NCI-H2171 treated with DMSO at 0.1 percent for 48 hours (cell line): ENCODE results near the gene KLHL17.
"Not testable (repeated sequence)": the region's sequence is repeated elsewhere in the genome, so short reads cannot be mapped to it uniquely, and the experiment has no call there.

Experiments used
- DNase-seq: peaks from one replicate; lab custom pipeline; 2025; lab: John Stamatoyannopoulos, UW

KLHL17 gene

GRCh38 chr1:982765-983436 lies 22.5 kb downstream of the KLHL17 start:
- DNase-seq: no peak

GRCh38 chr1:983798-984475 lies 23.6 kb downstream of the KLHL17 start:
- no peak for DNase-seq

GRCh38 chr1:984476-984814 lies 24.1 kb downstream of the KLHL17 start:
- no peak for DNase-seq

- DNase-seq: no peak
Observed at GRCh38 chr1:985126-985525, 24.7 kb downstream of the KLHL17 start.

GRCh38 chr1:988061-988460 lies 27.7 kb downstream of the KLHL17 start:
- not testable (repeated sequence) for DNase-seq

DNA sequence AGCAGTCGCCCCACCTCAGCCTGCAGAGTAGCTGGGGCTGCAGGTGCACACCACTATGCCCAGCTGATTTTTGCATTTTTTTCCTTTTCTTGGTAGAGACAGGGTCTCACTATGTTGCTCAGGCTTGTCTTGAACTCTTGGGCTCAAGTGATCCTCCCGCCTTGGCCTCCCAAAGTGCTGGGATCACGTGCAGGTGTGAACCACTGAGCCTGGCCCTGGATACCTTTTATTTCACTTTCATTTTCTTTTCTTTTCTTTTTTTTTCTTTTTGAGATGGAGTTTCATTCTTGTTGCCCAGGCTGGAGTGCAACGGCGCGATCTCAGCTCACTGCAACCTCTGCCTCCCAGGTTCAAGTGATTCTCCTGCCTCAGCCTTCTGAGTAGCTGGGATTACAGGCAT lies 30.9 kb downstream of the KLHL17 start:
- not testable (repeated sequence) for DNase-seq

DNA sequence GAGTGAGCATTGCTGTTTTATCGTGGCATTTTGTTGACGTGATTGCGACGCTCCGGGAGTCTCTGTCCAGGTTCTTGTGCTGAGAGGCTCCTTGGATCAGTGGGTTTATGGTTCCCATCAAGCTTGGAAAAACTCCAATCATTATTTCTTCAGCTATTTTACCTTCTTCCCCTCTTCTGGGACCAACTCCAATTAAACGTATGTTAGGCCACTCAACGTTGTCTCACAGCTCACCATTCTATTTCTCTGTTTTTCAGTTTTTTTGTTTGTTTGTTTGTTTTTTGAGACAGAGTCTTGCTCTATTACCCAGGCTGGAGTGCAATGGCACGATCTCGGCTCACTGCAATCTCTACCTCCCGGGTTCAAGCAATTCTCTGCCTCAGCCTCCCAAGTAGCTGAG lies 31.5 kb downstream of the KLHL17 start:
- DNase-seq: no peak

GRCh38 chr1:992362-992761 lies 32.0 kb downstream of the KLHL17 start:
- DNase-seq: no peak

- no peak for DNase-seq
Observed at GRCh38 chr1:993379-993995, 33.1 kb downstream of the KLHL17 start.

GRCh38 chr1:994546-994945 lies 34.2 kb downstream of the KLHL17 start:
- not testable (repeated sequence) for DNase-seq

DNA sequence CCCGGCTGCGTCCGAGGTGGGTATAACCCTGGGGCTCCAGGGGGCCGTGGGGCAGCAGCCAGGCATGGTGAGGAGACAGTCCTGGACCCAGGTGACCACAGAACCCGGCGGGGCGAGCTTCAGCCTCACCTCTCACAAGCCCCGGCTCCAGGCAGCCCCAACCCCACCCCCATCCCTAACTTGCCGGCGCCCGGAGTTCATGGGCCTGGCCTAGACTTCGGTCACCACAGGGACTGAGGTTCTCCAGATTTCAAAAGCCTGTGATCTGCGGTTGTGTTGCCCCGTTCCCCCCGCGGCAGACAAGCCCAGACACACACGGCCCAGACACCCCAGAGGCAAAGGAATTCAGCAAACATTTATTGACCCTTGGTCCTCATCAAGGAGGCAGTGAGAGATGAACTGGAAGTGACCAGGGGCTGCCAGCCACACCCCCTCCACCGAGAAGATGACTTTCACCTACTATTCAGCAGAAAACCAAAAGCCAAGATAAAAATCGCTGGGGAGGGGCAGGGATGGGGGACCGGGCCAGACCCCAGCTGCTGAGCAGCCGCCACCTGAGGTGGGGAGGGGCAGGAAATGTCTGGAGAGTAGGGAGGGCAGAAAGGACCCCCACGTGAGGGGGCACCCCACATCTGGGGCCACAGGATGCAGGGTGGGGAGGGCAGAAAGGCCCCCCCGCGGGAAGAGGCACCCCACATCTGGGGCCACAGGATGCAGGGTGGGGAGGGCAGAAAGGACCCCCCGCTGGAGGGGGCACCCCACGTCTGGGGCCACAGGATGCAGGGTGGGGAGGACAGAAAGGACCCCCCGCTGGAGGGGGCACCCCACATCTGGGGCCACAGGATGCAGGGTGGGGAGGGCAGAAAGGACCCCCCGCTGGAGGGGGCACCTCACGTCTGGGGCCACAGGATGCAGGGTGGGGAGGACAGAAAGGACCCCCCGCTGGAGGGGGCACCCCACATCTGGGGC lies 35.6 kb downstream of the KLHL17 start:
- DNase-seq: no peak

DNA sequence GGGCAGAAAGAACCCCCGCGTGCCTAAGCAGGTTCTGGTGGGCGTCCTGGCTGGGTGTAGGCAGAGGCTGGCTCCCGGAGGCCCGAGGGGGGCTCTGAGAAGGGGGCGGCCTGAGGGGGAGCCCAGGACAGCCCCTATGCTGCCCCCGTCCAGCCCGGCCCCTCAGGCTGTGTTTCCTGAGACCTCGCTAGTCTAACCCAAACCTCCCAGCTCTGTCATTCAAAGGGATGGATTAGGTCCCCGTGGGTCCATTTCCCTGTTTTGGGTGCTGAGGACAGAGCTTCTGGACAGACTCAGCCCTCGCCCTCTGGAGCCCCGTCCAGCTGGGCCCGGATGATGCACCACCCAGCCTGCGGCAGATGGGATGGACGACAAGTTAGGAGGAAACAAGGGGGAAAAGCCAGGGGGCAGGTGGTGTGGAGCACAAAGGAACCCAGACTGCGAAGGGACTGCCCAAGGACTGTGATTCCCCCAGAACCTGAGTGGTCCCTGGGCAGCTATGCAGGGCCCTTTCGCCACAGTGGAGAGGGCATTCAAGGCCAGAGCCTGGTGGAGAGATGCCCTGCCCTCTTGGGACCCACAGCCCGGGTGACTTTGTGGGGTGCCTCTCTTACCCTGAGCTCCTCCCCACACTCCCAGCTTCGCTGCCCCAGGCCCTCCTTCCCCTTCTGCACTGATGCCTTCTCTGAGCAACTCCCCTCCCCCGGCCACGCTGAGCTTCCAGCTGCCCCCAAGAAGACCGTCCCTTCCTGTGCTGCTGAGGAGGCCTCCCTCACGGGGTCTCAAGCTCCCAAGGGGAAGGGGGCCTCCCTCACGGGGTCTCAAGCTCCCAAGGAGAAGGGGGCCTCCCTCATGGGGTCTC lies 36.7 kb downstream of the KLHL17 start:
- no peak for DNase-seq

DNA sequence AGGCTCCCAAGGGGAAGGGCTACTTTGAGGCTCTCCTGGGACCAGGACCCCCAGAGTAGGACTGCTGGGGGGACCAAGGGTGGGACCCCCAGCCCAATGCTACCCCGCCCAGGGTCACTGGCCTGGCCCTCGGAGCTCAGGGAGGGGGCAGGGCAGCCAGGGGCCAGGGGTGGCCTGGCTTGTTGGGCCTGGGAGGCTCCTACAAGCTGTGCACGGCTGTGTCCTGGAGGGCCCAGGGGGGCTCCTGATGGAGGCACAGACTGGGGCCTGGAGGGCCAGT lies 37.3 kb downstream of the KLHL17 start:
- DNase-seq: no peak

GRCh38 chr1:997993-998744 lies 37.8 kb downstream of the KLHL17 start:
- DNase-seq: peak; percentile 53

DNA sequence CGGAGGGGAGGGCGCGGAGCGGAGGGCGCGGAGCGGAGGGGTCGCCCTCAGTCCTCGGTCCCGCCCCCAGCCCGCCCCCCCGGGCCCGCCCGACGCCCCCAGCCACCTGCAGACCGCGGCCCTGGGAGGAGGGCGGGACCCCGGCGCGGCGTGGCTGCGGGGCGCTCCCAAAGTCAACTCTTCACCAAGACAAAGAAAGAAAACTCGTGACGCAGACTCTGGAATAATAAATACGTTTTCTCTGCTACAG lies 38.3 kb downstream of the KLHL17 start:
- peak; percentile 53 for DNase-seq

- DNase-seq: peak; percentile 57
Observed at GRCh38 chr1:998995-999724, 38.8 kb downstream of the KLHL17 start.

DNA sequence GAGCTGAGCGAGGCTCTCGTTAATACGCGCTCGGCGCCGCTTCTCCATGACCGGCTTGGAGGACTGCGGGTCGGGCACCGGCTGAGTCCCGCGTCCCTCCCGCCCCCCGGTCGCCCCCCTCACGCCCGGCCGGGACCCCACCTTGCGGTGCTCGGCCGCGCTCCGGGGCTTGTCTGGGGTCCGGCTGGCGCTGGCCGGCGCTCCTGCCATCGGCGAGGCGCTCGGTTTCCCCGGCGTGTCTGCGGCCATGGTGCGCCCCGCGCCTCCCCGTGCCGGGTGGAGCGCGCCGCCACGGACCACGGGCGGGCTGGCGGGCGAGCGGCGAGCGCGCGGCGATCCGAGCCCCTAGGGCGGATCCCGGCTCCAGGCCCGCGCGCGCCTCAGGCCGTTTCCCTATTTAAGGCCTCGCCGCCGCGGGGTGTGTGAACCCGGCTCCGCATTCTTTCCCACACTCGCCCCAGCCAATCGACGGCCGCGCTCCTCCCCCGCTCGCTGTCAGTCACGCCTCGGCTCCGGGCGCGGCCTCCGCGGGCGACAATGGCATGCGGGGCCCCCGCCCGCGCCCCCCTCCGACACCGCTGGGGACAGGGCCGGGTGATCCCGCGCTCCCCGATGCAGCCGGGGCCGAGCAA lies 39.5 kb downstream of the KLHL17 start, which contains the start of gene HES4:
Gene HES4, minus strand, starts transcription at position 373 of the 632 bp plus-strand sequence. Its CDS starts 124 bp downstream, at position 249.
- peak; percentile 86 for DNase-seq

- peak; percentile 79 for DNase-seq
Observed at GRCh38 chr1:1000357-1001056, 40.1 kb downstream of the KLHL17 start.
